B cell (primary cell): ENCODE measurements around the gene MYB. TPM values are rescaled to one million over a fixed set of nuclear protein-coding genes. Genes with fewer than 3 reads are reported as not detected.

Experiments used
- ATAC-seq: fragments of 200-7000 bp; cut with Tn5 transposase; one replicate; pipeline ENCODE4 v1.10.0; 2021; ENCODE audit warnings: low read depth, mild to moderate bottlenecking, moderate number of reproducible peaks, moderate library complexity
- CTCF ChIA-PET: fragments of 350-600 bp; sonication (Branson Sonifier 250); formaldehyde crosslinking; loops from one replicate; lab custom pipeline; 2021; ENCODE audit warnings: antibody characterized with exemption, inconsistent platforms; lab: Charles Lee
- POLR2A ChIA-PET: fragments of 350-600 bp; sonication (Branson Sonifier 250); formaldehyde crosslinking; loops from one replicate; lab custom pipeline; 2021; ENCODE audit warnings: antibody characterized with exemption; lab: Charles Lee
- DNase-seq: peaks from one replicate; pipeline ENCODE4 v3.0.0; 2013
- H2AFZ ChIP-seq: 2 replicates; pipeline ENCODE4 v1.6.1; 2012; ENCODE audit warnings: mild to moderate bottlenecking, low read depth, low read length; ENCODE audit not compliant: insufficient read depth, poor library complexity, severe bottlenecking
- H3K27ac ChIP-seq, 2 donors: 1 replicate in 1 of 2; 2 replicates in 1 of 2; pipeline ENCODE4 v1.5.1; 2012 to 2013; ENCODE audit warnings: low read length in 2 of 2, mild to moderate bottlenecking in 2 of 2, moderate library complexity in 1 of 2
- H3K27me3 ChIP-seq, 4 experiments: fragments of 200-600 bp in 1 of 4; sonication (generic) in 1 of 4; replicated peaks in 1 of 4; 1 replicate in 2 of 4; 2 replicates in 2 of 4; pipeline versions ENCODE4 v1.6.1 to v1.7.0; 2013 to 2016; ENCODE audit warnings: low read length in 3 of 4, mild to moderate bottlenecking in 2 of 4, mixed read lengths in 1 of 4, moderate library complexity in 1 of 4; ENCODE audit not compliant: insufficient read depth in 4 of 4, control insufficient read depth in 3 of 4; ENCODE audit errors: control extremely low read depth in 1 of 4
- H3K36me3 ChIP-seq, 2 experiments: replicated peaks in 1 of 2; 1 replicate in 1 of 2; 2 replicates in 1 of 2; pipeline versions ENCODE4 v1.6.1 to v1.7.1; 2013; ENCODE audit warnings: low read length in 1 of 2; ENCODE audit not compliant: insufficient read depth in 2 of 2, control insufficient read depth in 1 of 2; ENCODE audit errors: control extremely low read depth in 1 of 2, extremely low read depth in 1 of 2
- H3K4me1 ChIP-seq, 2 donors: fragments of 200-600 bp in 1 of 2; sonication (generic) in 1 of 2; 1 replicate in 1 of 2; 2 replicates in 1 of 2; pipeline versions ENCODE4 v1.5.1 to v1.6.1; 2013 to 2017; ENCODE audit warnings: low read length in 2 of 2; ENCODE audit not compliant: control insufficient read depth in 2 of 2, insufficient read depth in 2 of 2
- H3K4me2 ChIP-seq: replicated peaks from 2 replicates; pipeline ENCODE3; 2012; ENCODE audit warnings: mild to moderate bottlenecking, low read depth, low read length; ENCODE audit not compliant: poor library complexity, severe bottlenecking
- H3K4me3 ChIP-seq, 5 experiments: fragments of 200-600 bp in 1 of 5; sonication (generic) in 1 of 5; 1 replicate in 3 of 5; 2 replicates in 2 of 5; pipeline versions ENCODE4 v1.5.1 to v1.7.0; 2011 to 2016; ENCODE audit warnings: low read length in 4 of 5, mild to moderate bottlenecking in 4 of 5, low read depth in 2 of 5, control low read depth in 1 of 5, moderate library complexity in 1 of 5; ENCODE audit not compliant: insufficient read depth in 1 of 5; ENCODE audit errors: control extremely low read depth in 1 of 5, extremely low read depth in 1 of 5
- H3K79me2 ChIP-seq: fragments of 200-600 bp; sonication (generic); one replicate; pipeline ENCODE4 v1.6.0; 2016; ENCODE audit warnings: low read length; ENCODE audit not compliant: control insufficient read depth, insufficient read depth
- H3K9ac ChIP-seq: fragments of 200-600 bp; sonication (generic); 2 replicates; pipeline ENCODE4 v1.6.1; 2017; ENCODE audit warnings: mild to moderate bottlenecking, low read length, moderate library complexity
- H3K9me3 ChIP-seq, 3 donors: one replicate each; pipeline versions ENCODE4 v1.6.1 to v1.7.1; 2013; ENCODE audit warnings: low read length in 2 of 3; ENCODE audit not compliant: control insufficient read depth in 2 of 3, insufficient read depth in 1 of 3; ENCODE audit errors: control extremely low read depth in 1 of 3
- H4K20me1 ChIP-seq: 2 replicates; pipeline ENCODE4 v1.6.0; 2012; ENCODE audit warnings: mild to moderate bottlenecking, low read length; ENCODE audit not compliant: insufficient read depth, control insufficient read depth, poor library complexity, severe bottlenecking
- H3K27ac Mint-ChIP-seq: one replicate; pipeline ENCODE4 v1.8.0; 2021; ENCODE audit warnings: mixed read lengths
- H3K27me3 Mint-ChIP-seq: one replicate; pipeline ENCODE4 v1.8.0; 2021; ENCODE audit warnings: mixed read lengths
- H3K4me1 Mint-ChIP-seq: one replicate; pipeline ENCODE4 v1.8.0; 2021; ENCODE audit warnings: mixed read lengths
- H3K4me3 Mint-ChIP-seq: one replicate; pipeline ENCODE4 v1.8.0; 2021; ENCODE audit warnings: mixed read lengths
- H3K9me3 Mint-ChIP-seq: one replicate; pipeline ENCODE4 v1.8.0; 2022; ENCODE audit warnings: mixed read lengths; ENCODE audit not compliant: insufficient read depth
- EZH2 ChIP-seq: IDR thresholded peaks from 2 replicates; pipeline ENCODE4 v1.6.1; 2012; ENCODE audit warnings: borderline replicate concordance, low read depth, mild to moderate bottlenecking, moderate library complexity, low read length; ENCODE audit not compliant: insufficient read depth, poor library complexity, severe bottlenecking
- WGBS: methylation state at CpG from one replicate; pipeline ENCODE4 v1.1.5; 2013; ENCODE audit warnings: missing lambda C conversion rate; ENCODE audit not compliant: insufficient coverage; 5-methylcytosine and 5-hydroxymethylcytosine counted together
- intact Hi-C: fragments of 100-400 bp; cut with micrococcal nuclease; formaldehyde crosslinking; loops from one replicate; pipeline ENCODE4 v1.10.0; 2022
- polyA plus RNA-seq: library from polyadenylated mRNA; depleted of rRNA; stranded (reverse); fragments of >200 nt; gene quantifications from 2 replicates; pipeline ENCODE4 v1.2.3, GENCODE V29; 2012
- total RNA-seq, 2 donors: library from RNA; stranded (reverse); fragments of 120-200 nt in 1 of 2; gene quantifications; 1 replicate in 1 of 2; 2 replicates in 1 of 2; pipeline versions ENCODE4 v1.2.3 to v1.2.4, GENCODE V29; 2013 to 2022
- TF ChIP-seq, protein P1 (sequence below): fragments of 200-600 bp; IDR thresholded peaks from one replicate; pipeline ENCODE4 v1.8.0; 2022; ENCODE audit warnings: antibody characterized with exemption, mild to moderate bottlenecking

The MYB gene
- total and polyA plus RNA-seq, 2 donors (not counting 1 experiment from before 2014, with no cell fraction given) = 0.46 to 1.4 TPM

DNA sequence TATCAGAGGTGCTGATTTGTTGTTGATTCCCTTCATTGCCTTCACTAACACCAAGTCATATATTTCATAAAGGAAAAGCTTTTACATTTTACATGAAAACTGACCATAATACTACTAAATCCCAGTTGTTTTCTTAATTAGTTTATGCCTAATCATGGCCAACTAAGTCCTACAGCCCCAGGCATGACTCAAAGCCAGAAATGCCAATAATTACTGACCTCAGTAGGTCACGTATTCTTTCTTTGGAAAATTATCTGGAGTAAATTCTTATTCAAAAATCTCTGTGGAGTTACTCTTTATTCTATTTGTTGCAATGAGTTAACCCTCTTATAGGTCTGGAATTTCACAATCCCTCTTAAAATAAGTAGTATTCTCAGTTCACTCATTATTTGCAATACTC, 13.5 kb upstream of the MYB start:
- WGBS = no CpG with 5 or more reads among the region's 1 CpG
- H3K4me1 Mint-ChIP-seq = peaks cover 12% of the 10 kb centered on the region

DNA sequence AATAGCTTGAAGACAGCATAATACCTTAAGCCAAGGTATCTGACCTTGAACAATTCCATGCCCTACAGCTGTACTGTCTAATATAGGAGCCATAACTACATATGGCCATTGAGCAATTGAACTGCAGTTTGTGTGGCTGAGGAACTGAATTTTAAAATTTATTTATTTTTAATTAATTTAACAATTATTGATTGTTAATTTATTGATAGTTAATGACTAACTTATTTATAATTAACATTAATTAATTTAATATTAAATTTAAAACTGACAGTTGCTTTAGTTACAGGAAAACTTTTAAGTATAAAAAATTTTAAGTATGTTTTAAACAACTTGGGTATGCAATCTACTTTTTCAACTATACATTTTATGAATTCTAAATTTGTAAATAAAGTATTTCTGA, 12.3 kb upstream of the MYB start:
- no peak for ATAC-seq
- no peak overlapping the region for H3K27ac ChIP-seq
- H3K79me2 ChIP-seq = no peaks in the 10 kb centered on the region
- no peak overlapping the region for H3K4me3 Mint-ChIP-seq
- TF ChIP-seq EZH2 = no peak
- TF ChIP-seq, protein P1, sequence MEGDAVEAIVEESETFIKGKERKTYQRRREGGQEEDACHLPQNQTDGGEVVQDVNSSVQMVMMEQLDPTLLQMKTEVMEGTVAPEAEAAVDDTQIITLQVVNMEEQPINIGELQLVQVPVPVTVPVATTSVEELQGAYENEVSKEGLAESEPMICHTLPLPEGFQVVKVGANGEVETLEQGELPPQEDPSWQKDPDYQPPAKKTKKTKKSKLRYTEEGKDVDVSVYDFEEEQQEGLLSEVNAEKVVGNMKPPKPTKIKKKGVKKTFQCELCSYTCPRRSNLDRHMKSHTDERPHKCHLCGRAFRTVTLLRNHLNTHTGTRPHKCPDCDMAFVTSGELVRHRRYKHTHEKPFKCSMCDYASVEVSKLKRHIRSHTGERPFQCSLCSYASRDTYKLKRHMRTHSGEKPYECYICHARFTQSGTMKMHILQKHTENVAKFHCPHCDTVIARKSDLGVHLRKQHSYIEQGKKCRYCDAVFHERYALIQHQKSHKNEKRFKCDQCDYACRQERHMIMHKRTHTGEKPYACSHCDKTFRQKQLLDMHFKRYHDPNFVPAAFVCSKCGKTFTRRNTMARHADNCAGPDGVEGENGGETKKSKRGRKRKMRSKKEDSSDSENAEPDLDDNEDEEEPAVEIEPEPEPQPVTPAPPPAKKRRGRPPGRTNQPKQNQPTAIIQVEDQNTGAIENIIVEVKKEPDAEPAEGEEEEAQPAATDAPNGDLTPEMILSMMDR = no peak
- no peaks in the 10 kb centered on the region for H4K20me1 ChIP-seq
- no peaks in the 10 kb centered on the region for H3K27me3 Mint-ChIP-seq
- H3K4me1 ChIP-seq = no peaks in the 10 kb centered on the region
- H3K9me3 Mint-ChIP-seq = no peaks in the 10 kb centered on the region
- CTCF ChIA-PET = no interaction called here
- H3K36me3 ChIP-seq = no peaks in the 10 kb centered on the region
- no peak overlapping the region for H3K4me2 ChIP-seq
- H3K9ac ChIP-seq = no peak overlapping the region
- DNase-seq = no peak
- no peaks in the 10 kb centered on the region for H3K9me3 ChIP-seq
- H3K27me3 ChIP-seq = peaks cover 0 to 2% (median 0%) of the 10 kb centered on the region in 4 experiments
- H2AFZ ChIP-seq = no peak overlapping the region
- POLR2A ChIA-PET = no interaction called here
- H3K27ac Mint-ChIP-seq = no peak overlapping the region
- H3K4me3 ChIP-seq = no peak overlapping the region
- intact Hi-C loops = no loop called here
- H3K4me1 Mint-ChIP-seq = peaks cover 4% of the 10 kb centered on the region

More for the DNA sequence above, 13.5 kb upstream of the MYB start:
- Mint-ChIP-seq H3K27ac (no peak overlapping the region), H3K9me3 (no peaks in the 10 kb centered on the region), H3K4me3 (no peak overlapping the region), H3K27me3 (no peaks in the 10 kb centered on the region)
- Histone ChIP-seq H3K4me2 (no peak overlapping the region), H3K9ac (no peak overlapping the region), H3K4me1 (peaks cover 8% of the 10 kb centered on the region in 2 donors), H3K4me3 (no peak overlapping the region), H3K9me3 (no peaks in the 10 kb centered on the region), H2AFZ (no peak overlapping the region), H4K20me1 (no peaks in the 10 kb centered on the region), H3K36me3 (no peaks in the 10 kb centered on the region), H3K27me3 (peaks cover 0 to 2% (median 0%) of the 10 kb centered on the region in 4 experiments), H3K79me2 (no peaks in the 10 kb centered on the region), H3K27ac (no peak overlapping the region)
- ATAC-seq (no peak), DNase-seq (no peak)
- intact Hi-C loops = no loop called here
- TF ChIP-seq, protein P1 = no peak
- no peak for TF ChIP-seq EZH2
- ChIA-PET POLR2A (no interaction called here), CTCF (no interaction called here)
